NOMO-1 treated with dmso at 0.1 percent for 144 hours (cell line): Measurements from ENCODE around the gene SLC35D3.
"Not testable (repeated sequence)": the region's sequence is repeated elsewhere in the genome, so short reads cannot be mapped to it uniquely, and the experiment has no call there.

Source experiments
- DNase-seq: peaks from one replicate; lab custom pipeline; 2025; ENCODE audit not compliant: unreplicated experiment; lab: John Stamatoyannopoulos, UW

SLC35D3 gene, protein sequence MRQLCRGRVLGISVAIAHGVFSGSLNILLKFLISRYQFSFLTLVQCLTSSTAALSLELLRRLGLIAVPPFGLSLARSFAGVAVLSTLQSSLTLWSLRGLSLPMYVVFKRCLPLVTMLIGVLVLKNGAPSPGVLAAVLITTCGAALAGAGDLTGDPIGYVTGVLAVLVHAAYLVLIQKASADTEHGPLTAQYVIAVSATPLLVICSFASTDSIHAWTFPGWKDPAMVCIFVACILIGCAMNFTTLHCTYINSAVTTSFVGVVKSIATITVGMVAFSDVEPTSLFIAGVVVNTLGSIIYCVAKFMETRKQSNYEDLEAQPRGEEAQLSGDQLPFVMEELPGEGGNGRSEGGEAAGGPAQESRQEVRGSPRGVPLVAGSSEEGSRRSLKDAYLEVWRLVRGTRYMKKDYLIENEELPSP

DNA sequence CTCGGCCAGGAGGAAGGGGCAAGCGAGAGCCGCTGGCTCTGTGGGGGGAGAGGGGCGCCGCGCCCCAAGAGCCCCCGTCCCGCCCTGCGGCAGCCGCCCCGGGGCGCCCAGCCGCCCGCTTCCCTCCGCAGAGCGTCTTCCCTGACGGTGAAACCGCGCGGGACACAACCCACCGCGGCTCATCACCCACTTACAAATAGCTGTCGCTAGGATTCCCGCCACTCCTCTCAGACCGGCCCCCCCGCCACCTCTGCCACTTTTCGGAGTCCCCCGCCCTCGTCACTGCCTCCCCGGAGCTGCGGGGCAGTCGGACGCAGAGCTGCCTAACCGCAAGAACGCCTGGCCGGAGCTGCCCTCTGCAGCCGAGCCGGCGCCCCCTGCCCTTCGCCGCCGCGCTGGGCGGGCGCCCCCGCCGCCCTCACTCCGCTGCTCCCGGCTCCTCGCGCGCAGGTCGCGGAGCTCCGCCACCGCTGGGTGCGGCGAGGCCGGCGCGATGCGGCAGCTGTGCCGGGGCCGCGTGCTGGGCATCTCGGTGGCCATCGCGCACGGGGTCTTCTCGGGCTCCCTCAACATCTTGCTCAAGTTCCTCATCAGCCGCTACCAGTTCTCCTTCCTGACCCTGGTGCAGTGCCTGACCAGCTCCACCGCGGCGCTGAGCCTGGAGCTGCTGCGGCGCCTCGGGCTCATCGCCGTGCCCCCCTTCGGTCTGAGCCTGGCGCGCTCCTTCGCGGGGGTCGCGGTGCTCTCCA, at the start of gene SLC35D3:
SLC35D3 (plus strand) TSS at position 366 of the 749 bp plus-strand sequence; CDS start at position 494, 128 bp downstream.
- DNase-seq, result no peak

DNA sequence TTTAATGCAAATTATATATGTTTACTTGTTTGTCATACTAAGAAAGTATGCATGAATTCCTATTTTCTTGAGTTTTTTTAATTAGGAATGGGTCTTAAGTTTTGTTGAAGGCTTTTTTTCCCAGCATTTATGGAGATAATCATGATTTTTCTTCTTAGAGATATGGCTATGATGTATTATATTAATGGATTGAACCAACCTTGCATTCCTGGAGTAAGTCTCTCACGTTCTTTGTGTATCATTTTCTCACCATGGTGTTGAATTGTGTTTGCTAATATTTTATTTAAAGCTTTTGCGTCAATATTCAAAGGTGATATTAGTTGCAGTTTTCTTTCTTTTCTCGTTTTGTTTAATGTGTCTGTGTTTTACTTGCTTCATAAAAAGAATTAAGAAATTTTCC, 48.4 kb upstream of the SLC35D3 start:
- no peak for DNase-seq

DNA sequence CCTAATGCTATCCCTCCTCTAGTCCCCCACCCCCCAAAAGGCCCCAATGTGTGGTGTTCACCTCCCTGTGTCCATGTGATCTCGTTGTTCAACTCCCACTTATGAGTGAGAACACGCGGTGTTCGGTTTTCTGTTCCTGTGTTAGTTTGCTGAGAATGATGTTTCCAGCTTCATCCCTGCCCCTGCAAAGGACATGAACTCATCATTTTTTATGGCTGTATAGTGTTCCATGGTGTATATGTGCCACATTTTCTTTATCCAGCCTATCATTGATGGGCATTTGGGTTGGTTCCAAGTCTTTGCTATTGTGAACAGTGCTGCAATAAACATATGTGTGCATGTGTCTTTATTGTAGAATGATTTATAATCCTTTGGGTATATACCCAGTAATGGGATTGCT, 45.6 kb upstream of the SLC35D3 start:
- not testable (repeated sequence) for DNase-seq

DNA sequence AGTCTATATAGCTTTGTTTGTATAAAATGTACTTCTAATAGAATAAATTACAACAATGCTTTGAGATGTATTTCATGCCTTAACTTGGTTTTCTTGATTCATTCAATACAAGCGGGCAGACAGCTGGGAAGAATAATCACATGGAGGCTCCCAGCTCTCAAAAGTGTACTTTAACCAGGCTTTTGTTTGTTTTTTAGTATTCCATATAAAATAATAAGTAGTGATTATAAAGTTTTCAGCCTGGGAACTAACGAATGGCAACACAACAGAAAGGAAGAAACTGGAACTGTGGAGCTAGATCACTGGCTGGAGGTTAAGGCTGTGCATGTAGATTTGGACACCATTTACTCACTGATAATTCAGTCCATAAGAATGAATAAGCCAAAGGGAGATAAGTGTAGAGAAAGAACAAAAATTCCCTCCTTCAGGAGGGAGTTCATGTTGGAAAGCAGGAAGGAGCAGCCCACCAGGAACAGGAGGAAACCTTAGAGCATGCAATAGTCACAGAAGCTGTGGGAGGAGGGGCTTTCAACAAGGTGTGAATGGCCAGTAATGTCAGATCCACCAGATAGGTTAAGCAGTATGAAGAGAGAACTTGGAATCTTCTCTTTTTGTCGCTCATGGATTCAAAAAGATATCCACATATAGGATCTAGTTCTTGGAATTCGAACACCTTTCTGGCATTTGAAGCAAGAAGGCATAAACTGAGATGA, 41.2 kb upstream of the SLC35D3 start:
- no peak for DNase-seq

DNA sequence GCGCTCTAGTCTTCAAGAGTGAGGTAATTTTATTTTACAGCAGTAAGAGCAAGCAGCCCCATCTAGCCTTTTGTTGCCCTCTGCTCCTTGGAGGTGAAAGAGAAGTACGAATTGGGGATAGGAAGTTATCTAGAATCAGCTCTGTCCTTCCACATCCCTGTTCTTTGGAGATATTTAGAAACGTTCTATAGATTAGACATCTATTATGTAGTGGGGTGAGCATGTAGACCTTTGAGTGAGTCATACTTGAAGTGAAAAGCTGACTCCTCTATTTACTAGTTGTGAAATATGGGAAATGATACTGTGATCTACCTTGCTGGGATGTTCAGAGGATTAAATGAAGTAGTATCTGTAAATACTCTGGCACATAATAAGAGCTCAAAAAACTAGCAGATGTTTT, 36.0 kb upstream of the SLC35D3 start:
- DNase-seq, result no peak

DNA sequence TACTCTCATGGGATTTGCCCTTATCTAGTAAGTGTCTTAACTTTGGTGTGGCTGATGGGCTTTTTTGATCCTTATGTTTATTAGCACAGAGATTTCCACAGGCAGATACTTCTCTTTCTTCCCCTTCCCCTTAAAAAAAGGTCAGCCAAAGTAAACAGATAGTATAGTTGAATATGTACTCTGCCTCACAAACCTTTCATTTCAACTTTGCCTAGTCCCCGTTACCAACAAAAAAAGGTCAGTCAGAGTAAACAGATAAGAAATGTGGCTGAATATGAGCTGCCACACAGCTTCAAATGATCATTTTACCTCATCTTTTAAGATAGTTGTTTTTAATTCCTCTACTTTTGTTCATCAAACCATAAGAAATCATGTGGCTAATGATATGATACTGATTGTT, 34.1 kb upstream of the SLC35D3 start:
- DNase-seq, result no peak

DNA sequence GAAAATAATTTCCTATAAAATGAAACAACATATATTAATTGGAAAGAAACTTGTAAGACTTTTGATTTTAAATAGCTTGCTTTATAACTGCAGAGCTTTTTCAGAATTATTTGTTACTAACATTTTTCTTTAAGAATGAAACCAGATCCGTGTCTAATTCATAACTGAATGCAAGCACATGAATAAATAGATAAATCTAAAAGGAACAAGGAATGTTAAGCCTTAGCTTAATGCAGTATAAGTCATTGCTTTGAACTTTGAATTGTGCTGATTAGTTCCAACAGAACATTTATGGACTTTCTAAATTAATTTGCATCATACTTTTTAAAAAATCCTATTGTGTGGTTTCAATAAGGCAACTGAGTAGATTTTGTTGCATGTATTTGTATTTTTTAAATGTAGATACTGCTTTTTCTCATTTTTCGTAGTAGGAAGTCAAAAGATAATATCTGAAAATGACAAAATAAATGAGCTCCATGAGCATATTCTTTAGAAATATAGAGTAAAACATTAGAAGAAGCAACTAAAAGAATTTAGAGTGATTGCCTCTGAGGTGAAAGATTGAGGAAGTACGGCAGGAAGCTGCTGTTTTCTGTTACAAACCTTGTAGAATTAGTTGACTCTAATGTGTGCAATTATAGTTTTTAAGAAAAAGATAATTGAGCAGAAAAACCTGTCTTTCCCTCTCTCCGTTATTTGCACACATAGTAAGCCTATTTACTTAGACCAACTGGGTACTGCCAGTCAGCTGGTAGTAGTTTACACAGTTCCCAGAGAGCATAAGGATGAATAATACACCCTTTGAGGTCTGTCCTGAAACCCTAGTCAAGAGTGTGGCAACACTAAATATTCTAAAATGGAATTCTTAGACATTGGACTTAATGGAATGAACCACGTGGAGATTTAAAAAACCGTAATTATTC, 32.6 kb upstream of the SLC35D3 start:
- DNase-seq, result no peak

DNA sequence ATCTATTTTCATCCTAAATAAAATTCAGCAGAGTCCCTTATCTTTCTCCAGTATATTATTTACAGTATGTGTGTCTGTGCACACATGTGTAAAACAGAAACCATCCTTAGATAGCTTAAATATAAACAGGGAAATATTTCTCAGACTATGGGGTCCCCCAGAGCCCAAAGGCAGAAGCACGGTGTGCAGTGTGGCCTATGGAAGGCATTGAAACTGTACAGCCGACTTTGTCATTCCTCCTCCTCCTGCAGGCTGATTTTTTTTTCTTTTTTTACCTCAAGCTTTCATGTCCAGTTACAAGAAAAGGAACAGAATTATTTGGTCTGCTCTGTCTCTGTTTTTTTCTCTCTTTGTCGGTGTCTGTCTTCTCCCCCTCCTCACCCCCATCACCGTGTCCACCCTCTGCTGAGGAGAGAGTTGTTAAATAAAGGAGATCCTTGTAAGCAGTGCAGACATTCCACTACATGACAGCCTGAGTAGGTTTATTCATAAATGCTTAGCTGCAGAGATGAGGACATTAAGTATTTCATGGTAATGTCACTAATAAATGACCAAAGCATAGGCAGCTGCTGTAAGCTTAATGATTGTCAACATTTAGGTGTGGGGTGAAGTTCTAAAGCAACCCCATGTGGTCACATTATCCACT, 31.8 kb upstream of the SLC35D3 start:
- no peak for DNase-seq

DNA sequence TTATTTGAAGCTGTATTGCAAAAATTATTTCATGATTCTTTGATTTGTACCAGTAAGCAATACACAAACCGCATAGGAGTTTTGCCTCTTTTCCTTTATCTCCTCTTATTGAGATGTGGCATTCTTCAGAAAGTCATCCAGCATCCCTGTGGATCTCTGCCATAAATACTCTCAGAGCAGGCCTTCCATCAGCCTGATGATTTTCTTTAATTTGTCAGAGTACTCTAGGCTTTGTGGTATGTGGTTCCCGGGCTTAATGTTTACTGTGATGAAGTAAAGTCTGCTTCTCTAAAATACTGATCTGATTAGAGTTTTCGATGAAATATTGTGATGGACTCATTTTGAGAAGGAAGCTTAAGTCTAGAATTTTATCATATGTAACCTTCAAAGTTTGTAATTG, 31.1 kb upstream of the SLC35D3 start:
- no peak for DNase-seq

DNA sequence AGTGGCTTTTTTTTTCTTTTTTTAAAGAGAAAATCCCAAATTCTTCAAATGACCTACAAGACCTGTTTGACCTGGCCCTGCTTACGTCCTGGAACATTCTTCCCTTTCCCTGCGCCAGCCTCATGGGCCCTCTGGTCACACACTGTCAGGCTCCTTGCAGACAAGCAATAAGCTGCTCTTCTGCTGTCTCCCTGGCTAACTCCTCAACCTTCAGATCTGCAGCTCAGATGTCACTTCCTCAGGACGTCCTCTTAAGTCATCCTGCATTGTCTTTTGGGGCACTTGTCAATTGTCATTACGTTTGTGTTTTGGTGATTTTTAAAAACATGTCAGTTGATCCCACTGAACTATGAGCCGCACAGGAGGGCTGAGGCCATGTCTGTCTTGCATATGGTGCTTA, 28.9 kb upstream of the SLC35D3 start:
- no peak for DNase-seq

DNA sequence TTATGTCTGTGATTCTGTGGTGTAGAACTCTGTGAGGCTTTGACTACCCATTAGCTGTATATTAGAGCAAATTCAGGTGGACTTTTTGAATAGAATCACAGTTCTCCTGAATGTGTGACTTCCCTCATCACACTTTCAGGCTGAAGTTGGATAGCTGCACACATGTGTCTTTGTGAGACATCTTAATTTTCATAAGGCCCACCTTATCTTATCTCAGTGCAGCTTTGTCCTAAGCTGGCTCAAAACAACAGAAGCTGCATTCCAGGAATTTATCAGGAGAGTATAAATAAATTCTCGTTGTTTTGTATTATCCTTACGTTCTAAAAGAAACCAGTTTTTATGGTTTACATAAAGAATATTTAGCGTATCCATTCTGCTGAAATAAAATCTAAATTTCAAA, 26.2 kb upstream of the SLC35D3 start:
- no peak for DNase-seq

DNA sequence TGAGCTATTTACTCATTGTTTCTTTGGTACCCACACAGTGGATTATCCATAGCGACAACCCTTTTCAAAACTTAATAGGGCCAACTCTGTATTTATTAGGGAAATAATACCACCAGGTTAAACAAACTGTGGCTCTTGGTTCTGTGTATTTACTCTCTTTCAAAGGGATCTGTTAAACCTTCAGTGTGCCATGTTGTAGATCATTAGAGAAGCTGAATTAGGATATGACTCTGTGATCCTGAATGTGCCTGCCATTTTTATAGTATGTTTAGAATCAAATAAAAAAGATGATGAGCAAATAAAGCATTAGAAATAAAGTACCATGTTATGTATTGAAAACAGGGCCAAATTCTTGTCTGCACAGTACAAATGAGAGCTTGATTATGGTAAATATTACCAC, 25.0 kb upstream of the SLC35D3 start:
- no peak for DNase-seq

DNA sequence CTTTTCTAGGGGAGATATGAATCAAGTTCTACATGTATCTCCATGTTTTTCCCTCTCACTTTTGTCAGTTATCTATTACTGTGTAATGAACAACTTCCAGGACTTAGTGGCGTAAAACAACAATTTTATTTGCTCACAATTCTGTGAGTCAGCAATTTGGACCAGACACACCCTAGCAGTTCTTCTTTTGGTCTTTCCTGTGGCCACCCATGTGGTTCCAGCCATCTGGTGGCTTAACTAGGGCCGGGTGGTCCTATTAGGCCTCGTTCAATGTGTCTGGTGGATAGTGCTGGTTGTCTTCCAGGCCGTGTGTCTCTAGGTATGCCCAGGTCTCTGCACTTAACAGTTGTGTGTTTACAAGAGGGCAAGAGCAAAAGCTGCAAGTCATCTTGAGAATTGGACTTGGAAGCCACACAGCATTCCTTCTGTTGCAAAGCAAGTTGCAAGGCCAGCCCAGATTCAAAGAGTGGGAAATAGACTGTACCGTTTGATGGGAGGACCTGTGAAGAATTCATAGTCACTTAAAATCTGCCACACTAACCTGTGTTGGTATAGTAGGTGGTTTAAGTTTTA, 20.8 kb upstream of the SLC35D3 start:
- DNase-seq, result no peak

DNA sequence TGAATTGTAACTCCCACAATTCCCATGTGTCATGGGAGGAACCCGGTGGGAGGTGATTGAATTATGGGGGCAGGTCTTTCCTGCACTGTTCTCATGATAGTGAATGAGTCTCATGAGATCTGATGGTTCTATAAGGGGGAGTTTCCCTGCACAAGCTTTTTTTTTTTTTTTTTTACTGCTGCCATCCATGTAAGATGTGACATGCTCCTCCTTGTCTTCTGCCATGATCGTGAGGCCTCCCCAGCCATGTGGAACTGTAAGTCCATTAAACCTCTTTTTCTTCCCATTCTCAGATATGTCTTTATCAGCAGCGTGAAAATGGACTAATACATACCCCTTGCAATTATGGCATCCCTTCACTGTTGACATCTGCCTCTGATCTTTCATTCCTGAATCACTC, 17.6 kb upstream of the SLC35D3 start:
- not testable (repeated sequence) for DNase-seq

DNA sequence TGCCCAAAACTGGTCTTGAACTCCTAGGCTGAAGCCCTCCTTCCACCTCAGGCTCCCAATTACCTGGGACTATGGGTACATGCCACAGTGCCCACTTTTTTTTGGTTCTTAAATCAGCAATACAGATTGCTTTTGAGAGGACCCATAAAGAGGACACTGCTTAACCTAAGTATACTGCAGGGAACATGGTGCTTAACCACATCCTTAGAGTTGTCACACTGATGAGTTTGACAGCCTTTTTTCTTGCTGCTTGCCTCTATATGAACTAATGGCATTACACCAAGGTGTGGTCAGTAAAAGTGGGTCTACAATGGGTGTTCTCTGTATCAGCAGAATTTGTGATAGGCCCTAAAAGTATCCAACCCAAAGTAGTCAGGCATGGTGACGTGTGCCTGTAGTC, 7.2 kb upstream of the SLC35D3 start:
- DNase-seq, result no peak

DNA sequence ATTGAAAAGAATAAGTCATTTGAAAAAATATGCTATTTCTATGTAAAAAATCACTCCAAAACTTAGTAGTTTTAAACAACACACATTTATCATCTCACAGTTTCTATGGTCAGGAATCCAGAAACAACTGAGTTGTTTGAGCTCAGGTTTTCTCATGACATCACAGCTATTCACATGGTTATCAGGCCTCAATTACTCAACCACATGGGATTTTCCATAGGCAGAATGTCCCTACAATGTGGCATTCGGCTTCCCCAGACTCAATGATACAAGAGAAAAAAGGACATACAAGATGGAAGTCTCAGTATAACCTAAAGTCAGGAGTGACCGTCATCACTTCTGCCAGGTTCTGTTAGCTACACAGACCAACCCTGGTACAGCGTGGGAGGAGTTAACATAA, 3.4 kb upstream of the SLC35D3 start:
- DNase-seq, result no peak

DNA sequence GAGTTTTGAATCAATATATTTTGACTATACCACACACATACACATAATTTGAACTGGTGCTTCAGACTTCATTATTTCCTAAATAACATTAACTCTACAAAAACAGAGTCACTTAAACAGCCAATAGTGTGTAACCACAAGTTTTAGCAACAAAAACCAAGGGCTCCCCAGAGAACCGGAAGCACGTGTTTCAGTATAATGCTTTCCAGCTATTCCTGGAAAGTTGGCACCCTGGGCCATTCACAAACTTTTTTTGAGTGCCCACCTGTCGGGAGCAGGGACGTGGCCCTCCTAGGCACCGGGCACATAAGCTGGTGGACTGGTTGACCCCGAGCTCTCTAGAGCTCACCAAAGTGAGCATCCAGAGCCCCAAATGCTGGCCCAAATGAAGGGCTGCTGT, 1.9 kb upstream of the SLC35D3 start:
- no peak for DNase-seq

DNA sequence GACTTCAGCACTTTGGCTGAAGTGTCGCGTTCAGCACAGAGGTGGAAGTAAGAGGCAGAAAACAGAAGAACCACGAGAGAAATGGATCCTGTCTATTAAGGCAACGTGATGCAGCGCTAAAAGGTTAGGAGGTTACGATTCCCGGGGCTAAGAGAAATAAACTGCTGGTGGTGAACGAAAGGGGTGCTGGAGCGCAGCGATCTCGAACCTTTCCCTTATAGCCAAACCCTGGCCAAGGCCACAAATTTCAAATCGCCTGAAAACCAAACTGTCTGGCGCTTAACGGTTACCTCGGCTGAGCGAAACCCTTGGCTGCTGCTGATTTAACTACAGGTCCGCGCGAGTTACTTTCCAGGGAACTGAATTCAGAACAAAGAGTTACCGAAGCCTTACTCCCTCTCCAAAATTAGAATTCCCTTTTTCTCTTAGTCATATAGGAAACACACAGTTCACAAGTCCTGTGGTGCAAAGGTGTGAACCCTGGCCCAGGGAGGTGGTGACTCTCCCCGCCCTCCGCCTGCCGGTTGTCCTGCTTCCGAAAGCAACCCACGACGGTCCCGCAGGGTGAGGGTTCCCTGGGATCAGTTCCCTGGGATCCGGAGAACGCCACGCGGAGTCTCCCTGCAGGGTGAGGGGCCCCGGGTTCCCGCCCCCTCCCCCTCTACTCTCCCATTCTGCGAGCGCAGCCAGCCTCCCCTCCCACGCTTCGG, 1.3 kb upstream of the SLC35D3 start:
- no peak for DNase-seq

DNA sequence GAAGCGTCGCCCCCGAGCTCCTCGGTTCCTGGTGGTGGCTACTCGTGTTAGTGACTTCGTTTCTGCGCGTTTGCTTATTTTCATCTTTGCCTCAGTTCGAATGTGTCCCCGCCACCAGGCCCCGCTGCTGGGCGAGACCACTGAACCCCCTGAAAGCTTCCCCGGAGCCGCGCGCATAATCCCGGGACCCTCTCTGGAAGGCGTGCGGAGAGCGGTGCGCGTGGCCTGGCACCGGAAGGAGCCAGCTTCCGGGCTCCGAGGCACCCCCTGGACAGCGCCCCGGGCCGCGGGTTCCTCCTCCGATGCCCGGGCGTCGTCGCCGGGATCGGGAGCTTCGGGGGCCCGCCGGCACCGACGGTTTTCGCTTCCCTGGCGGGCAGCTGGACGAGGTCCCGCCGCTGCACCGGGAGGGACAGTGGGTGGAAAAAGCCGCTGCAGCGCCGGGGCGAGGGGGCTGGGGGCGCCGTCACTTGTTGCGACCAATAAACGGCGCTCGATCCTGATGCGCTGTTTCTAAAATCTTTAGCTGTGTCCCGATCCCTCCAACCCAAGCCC, 643 bp upstream of the SLC35D3 start:
- DNase-seq, result no peak
